ENCODE results near the gene NOVA2.

- TF ChIP-seq CTCF (IDR thresholded peaks at IDR 0.05; ENCODE audit: extremely low read depth in 1 of 2, insufficient read depth in 1 of 2, low read depth in 1 of 2, low read length in 2 of 2) (no peak), GATA2 (IDR thresholded peaks at IDR 0.05; ENCODE audit: insufficient read depth, insufficient read length, low read depth, low read length) (no peak), POLR2A (IDR thresholded peaks at IDR 0.05; ENCODE audit: low read depth, low read length) (no peak), POLR2AphosphoS5 (IDR thresholded peaks at IDR 0.05; ENCODE audit: insufficient read depth, low read depth, low read length) (no peak), EZH2 (IDR thresholded peaks at IDR 0.05; ENCODE audit: borderline replicate concordance, low read depth, low read length, severe bottlenecking) (no peak), MAX (IDR thresholded peaks at IDR 0.05; ENCODE audit: insufficient read depth, insufficient read length) (no peak)
These were observed 19.5 kb downstream of the NOVA2 start for GRCh38 chr19:45954156-45954555.
